Adipose tissue (tissue), 3 donors: Measurements from ENCODE around the gene SLC16A3. TPM values are rescaled to one million over a fixed set of nuclear protein-coding genes. Genes with fewer than 3 reads are reported as not detected.

ENCODE experiments used
- H3K27ac ChIP-seq: one replicate; pipeline ENCODE4 v1.5.1; 2013; ENCODE audit warnings: low read depth, low read length
- WGBS, 3 donors: extraction: QIAGEN DNeasy Blood & Tissue Kit; methylation state at CpG; one replicate each; pipeline ENCODE4 v1.1.7; 2013; 5-methylcytosine and 5-hydroxymethylcytosine counted together
- polyA plus RNA-seq, 3 donors: library from polyadenylated mRNA; stranded (reverse); fragments of 200-250 nt; gene quantifications; one replicate each; pipeline ENCODE4 v1.2.3, GENCODE V29; 2013
- donor health status: healthy with polysubstance abuse.
- donor health status: Bipolar disorder and iron deficiency.
- donor health status: healthy.

SLC16A3 gene
- polyA plus RNA-seq, 3 donors = 6.5 to 36.7 (median 16.5) TPM

DNA sequence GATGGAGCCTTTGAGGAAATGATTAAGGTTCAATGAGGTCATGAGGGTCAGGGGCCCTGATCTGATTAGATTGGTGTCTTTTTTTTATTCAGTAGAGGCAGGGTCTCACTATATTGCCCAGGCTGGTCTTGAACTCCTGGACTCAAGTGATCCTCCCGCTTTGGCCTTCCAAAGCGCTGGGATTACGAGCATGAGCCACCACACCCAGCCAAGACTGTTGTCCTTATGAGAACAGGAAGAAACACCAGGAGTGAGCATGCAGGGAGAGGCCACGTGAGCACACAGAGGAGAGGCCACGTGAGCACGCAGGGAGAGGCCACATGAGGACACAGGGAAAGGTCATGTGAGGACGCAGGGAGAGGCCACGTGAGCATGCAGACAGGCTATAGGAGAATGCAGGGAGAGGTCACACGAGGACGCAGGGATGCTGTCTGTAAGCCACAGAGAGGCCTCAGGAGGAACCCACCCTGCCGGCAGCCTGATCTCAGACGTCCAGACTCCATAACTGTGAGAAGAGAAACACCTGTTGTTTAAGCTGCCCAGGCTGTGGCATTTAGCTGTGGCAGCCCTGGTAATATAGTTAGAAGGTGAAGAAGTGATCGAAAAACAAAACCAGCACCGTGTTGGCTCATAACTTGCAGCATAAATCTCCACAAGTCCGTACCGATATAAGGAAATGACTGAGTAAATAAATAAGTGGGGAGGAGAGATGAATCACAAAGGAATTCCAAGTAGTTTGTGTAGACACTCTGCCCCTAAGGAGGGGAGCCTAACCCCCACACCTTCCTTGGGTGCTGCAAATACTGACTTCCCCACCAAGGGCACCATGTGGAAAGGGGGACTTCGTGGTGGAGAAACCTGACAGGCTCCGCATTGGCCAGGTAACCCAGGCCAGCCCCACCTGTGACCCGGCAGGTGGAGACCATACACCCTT lies 59.3 kb downstream of the SLC16A3 start:
- WGBS, 3 donors = 22 to 49% (median 43%) methylated on average over 19 of the region's 19 CpGs
- no peak overlapping the region for H3K27ac ChIP-seq

Other genes with a start within 250 kb of the SLC16A3 start
- gene CENPX, start 206.2 kb upstream of the SLC16A3 start, polyA plus RNA-seq = 10 to 100 TPM; 60.7 to 80.9 (median 76.8) TPM
- gene LRRC45, start 205.7 kb upstream of the SLC16A3 start, polyA plus RNA-seq = 10 to 100 TPM in 1 of 3 donors, 1 to 10 TPM in 2; 7.3 to 10.2 (median 8.1) TPM
- 10 to 100 TPM; 10.4 to 32.2 (median 17.0) TPM for gene RAC3, start 197.4 kb upstream of the SLC16A3 start, polyA plus RNA-seq
- gene DCXR, start 191.3 kb upstream of the SLC16A3 start, polyA plus RNA-seq = 100 to 1,000 TPM; 136 to 361 (median 220) TPM
- 10 to 100 TPM; 39.4 to 51.2 (median 41.1) TPM for gene RFNG, start 177.2 kb upstream of the SLC16A3 start, polyA plus RNA-seq
- 10 to 100 TPM; 58.9 to 89.2 (median 77.5) TPM for gene GPS1, start 177.1 kb upstream of the SLC16A3 start, polyA plus RNA-seq
- gene DUS1L, start 163.2 kb upstream of the SLC16A3 start, polyA plus RNA-seq = 100 to 1,000 TPM in 1 of 3 donors, 10 to 100 TPM in 2; 71.2 to 118 (median 80.9) TPM
- 1,000 to 10,000 TPM in 1 of 3 donors, 100 to 1,000 TPM in 2; 464 to 3,885 (median 885) TPM for gene FASN, start 130.8 kb upstream of the SLC16A3 start, polyA plus RNA-seq
- gene CCDC57, start 16.2 kb upstream of the SLC16A3 start, polyA plus RNA-seq = 10 to 100 TPM; 22.7 to 23.7 (median 22.9) TPM
- 100 to 1,000 TPM in 1 of 3 donors, 10 to 100 TPM in 2; 69.1 to 113 (median 90.8) TPM for gene CSNK1D, start 44.7 kb downstream of the SLC16A3 start, polyA plus RNA-seq
- gene CD7, start 88.6 kb downstream of the SLC16A3 start, polyA plus RNA-seq = 1 to 10 TPM; 1.6 to 4.7 (median 1.6) TPM
- gene SECTM1, start 104.7 kb downstream of the SLC16A3 start, polyA plus RNA-seq = 10 to 100 TPM in 2 of 3 donors, 1 to 10 TPM in 1; 3.8 to 24.1 (median 16.4) TPM
- gene TEX19, start 130.2 kb downstream of the SLC16A3 start, polyA plus RNA-seq = not detected
- gene UTS2R, start 142.7 kb downstream of the SLC16A3 start, polyA plus RNA-seq = under 1 TPM in 1 of 3 donors, not detected in 2; 0.32 TPM
- gene HEXD, start 189.3 kb downstream of the SLC16A3 start, polyA plus RNA-seq = 10 to 100 TPM; 62.8 to 66.8 (median 66.4) TPM
- gene OGFOD3, start 189.5 kb downstream of the SLC16A3 start, polyA plus RNA-seq = 10 to 100 TPM; 14.8 to 26.3 (median 18.6) TPM
- gene CYBC1, start 221.7 kb downstream of the SLC16A3 start, polyA plus RNA-seq = 10 to 100 TPM; 42.5 to 70.0 (median 43.6) TPM
- gene NARF, start 229.7 kb downstream of the SLC16A3 start, polyA plus RNA-seq = 10 to 100 TPM; 45.6 to 72.2 (median 51.9) TPM